Panc1 (cell line): ENCODE results near the gene EPHA10. TPM values are rescaled to one million over a fixed set of nuclear protein-coding genes. Genes with fewer than 3 reads are reported as not detected.
A peak's percentile ranks its signal among the peaks of the same experiment; 100 is the strongest.

Experiments
- ATAC-seq: fragments of 200-7000 bp; cut with Tn5 transposase; 2 replicates; pipeline ENCODE4 v1.9.1; 2020; ENCODE audit warnings: mild to moderate bottlenecking, moderate library complexity
- BruUV-seq: library from RNA; stranded (reverse); fragments of 400-500 nt; replicated peaks from 2 replicates; lab custom pipeline; 2021; lab: Mats Ljungman, UMichigan
- CTCF ChIA-PET: fragments of 300-600 bp; sonication (Branson Sonifier 250); formaldehyde crosslinking; loops from one replicate; lab custom pipeline; 2022; ENCODE audit warnings: antibody characterized with exemption; lab: Charles Lee
- POLR2A ChIA-PET: fragments of 300-600 bp; sonication (Branson Sonifier 250); formaldehyde crosslinking; loops from one replicate; lab custom pipeline; 2022; ENCODE audit warnings: antibody characterized with exemption; lab: Charles Lee
- DNase-seq: peaks from one replicate; pipeline ENCODE4 v3.0.0-alpha.2; 2010; ENCODE audit warnings: low read depth, low spot score
- H3K27ac ChIP-seq: 2 replicates; pipeline ENCODE4 v1.5.1; 2011; ENCODE audit warnings: mild to moderate bottlenecking, low read length, inconsistent platforms
- H3K27me3 ChIP-seq: fragments of 200-500 bp; sonication (Bioruptor generic); 2 replicates; pipeline ENCODE4 v1.6.0; 2014; ENCODE audit warnings: low read length, inconsistent platforms; ENCODE audit not compliant: control insufficient read depth, insufficient read depth
- H3K36me3 ChIP-seq: fragments of 200-500 bp; sonication (Bioruptor generic); 2 replicates; pipeline ENCODE4 v1.5.1; 2014; ENCODE audit warnings: inconsistent platforms, mild to moderate bottlenecking, low read length, moderate library complexity; ENCODE audit not compliant: control insufficient read depth, insufficient read depth
- H3K4me1 ChIP-seq: 2 replicates; pipeline ENCODE4 v1.5.1; 2011; ENCODE audit warnings: inconsistent platforms, mild to moderate bottlenecking, low read length, moderate library complexity; ENCODE audit not compliant: control insufficient read depth, insufficient read depth
- H3K4me3 ChIP-seq, 2 experiments: 2 replicates each; pipeline ENCODE4 v1.5.1; 2011 to 2012; ENCODE audit warnings: low read depth in 2 of 2, low read length in 2 of 2, mild to moderate bottlenecking in 2 of 2, inconsistent platforms in 1 of 2, moderate library complexity in 1 of 2
- H3K9me3 ChIP-seq: fragments of 200-500 bp; sonication (Bioruptor generic); 2 replicates; pipeline ENCODE4 v1.5.1; 2014; ENCODE audit warnings: low read depth, mild to moderate bottlenecking, inconsistent platforms, low read length, moderate library complexity; ENCODE audit not compliant: control insufficient read depth, insufficient read depth
- CTCF ChIP-seq: fragments of 450-650 bp; IDR thresholded peaks from 2 replicates; pipeline ENCODE4 v1.5.1; 2017; ENCODE audit warnings: mild to moderate bottlenecking
- POLR2AphosphoS5 ChIP-seq: IDR thresholded peaks from 2 replicates; pipeline ENCODE4 v1.6.1; 2012; ENCODE audit warnings: mild to moderate bottlenecking, low read depth, low read length, moderate library complexity
- REST ChIP-seq, 2 experiments: IDR thresholded peaks; 2 replicates each; pipeline ENCODE4 v1.6.1; 2011 to 2012; ENCODE audit warnings: low read depth in 2 of 2, control low read depth in 1 of 2, low read length in 1 of 2, mild to moderate bottlenecking in 1 of 2, moderate library complexity in 1 of 2; ENCODE audit not compliant: insufficient read depth in 1 of 2
- SIN3A ChIP-seq: IDR thresholded peaks from 2 replicates; pipeline ENCODE4 v1.6.1; 2012; ENCODE audit warnings: low read depth, mild to moderate bottlenecking, low read length, moderate library complexity, borderline replicate concordance; ENCODE audit not compliant: insufficient read depth
- TCF7L2 ChIP-seq: IDR thresholded peaks from 2 replicates; pipeline ENCODE4 v1.6.1; 2011; ENCODE audit warnings: mild to moderate bottlenecking, low read depth, low read length, inconsistent platforms
- in situ Hi-C: cut with HindIII; loops from 2 replicates; pipeline ENCODE4 v1.10.0; 2016; ENCODE audit warnings: low sequenced_read_pairs, low pct_unique_long_range_greater_than_20kb
- intact Hi-C: fragments of 100-400 bp; cut with micrococcal nuclease; formaldehyde crosslinking; loops from one replicate; pipeline ENCODE4 v1.10.0; 2022; ENCODE audit not compliant: unreplicated experiment
- total RNA-seq: library from RNA; stranded (reverse); gene quantifications from one replicate; pipeline ENCODE4 v1.2.1, GENCODE V29; 2021; ENCODE audit not compliant: unreplicated experiment

Gene EPHA10
- total RNA-seq, 1 experiment from 2014 or later, result 2.8 TPM

- H3K27me3 ChIP-seq, result no peaks in the 10 kb centered on the region
- in situ Hi-C loops, result no loop called here
- H3K4me3 ChIP-seq, result peak overlapping the region; percentile 54 to 60
- DNase-seq, result no peak
- 0 out of 2 replicates have a peak, but pooled peaks cover 2% of the 10 kb centered on the region for H3K4me1 ChIP-seq
- H3K36me3 ChIP-seq, result no peaks in the 10 kb centered on the region
- H3K27ac ChIP-seq, result no peak overlapping the region
- peak; percentile 75 for ATAC-seq
- TF ChIP-seq TCF7L2 (no peak), SIN3A (no peak), POLR2AphosphoS5 (no peak), REST (IDR thresholded peaks at IDR 0.05; ENCODE audit: insufficient read depth in 1 of 2, low read depth in 2 of 2, low read length in 1 of 2) (no peak), CTCF (no peak)
- intact Hi-C loops, result no loop called here
- POLR2A ChIA-PET, result no interaction called here
- H3K9me3 ChIP-seq, result no peaks in the 10 kb centered on the region
- BruUV-seq, result no TSS peak
- CTCF ChIA-PET, result no interaction called here
Measured at GRCh38 chr1:37794372-37795339, 29.7 kb upstream of the EPHA10 start.

- Histone ChIP-seq H3K27me3 (no peaks in the 10 kb centered on the region), H3K9me3 (no peaks in the 10 kb centered on the region), H3K27ac (no peak within 1 kb of the TSS), H3K4me1 (0 out of 2 replicates have a peak, but pooled peaks cover 2% of the 10 kb centered on the region), H3K4me3 (peak within 1 kb of the TSS; percentile 54 to 60), H3K36me3 (no peaks in the 10 kb centered on the region)
- POLR2A ChIA-PET, result no interaction called here
- in situ Hi-C loops (no loop called here), intact Hi-C loops (no loop called here)
- DNase-seq, result no peak
- ATAC-seq, result peak; percentile 88
- TF ChIP-seq TCF7L2 (no peak), POLR2AphosphoS5 (peak; percentile 43; the same call in 1 of the 2 replicates), REST (IDR thresholded peaks at IDR 0.05; ENCODE audit: insufficient read depth in 1 of 2, low read depth in 2 of 2, low read length in 1 of 2) (peak in 1 of 2 experiments; percentile 48; a peak in 1 of 4 replicates), SIN3A (0 out of 2 replicates have a peak, but pooled peaks have one; percentile 41), CTCF (no peak)
- CTCF ChIA-PET, result no interaction called here
- no TSS peak for BruUV-seq
Measured at GRCh38 chr1:37793773-37794371, 29.0 kb upstream of the EPHA10 start, which contains the start of gene MANEAL. MANEAL (plus strand) TSS chr1:37793847; CDS start chr1:37794183, 336 bp downstream.
